Lower leg skin (tissue), 3 donors: ENCODE measurements around the gene METTL13.

Experiments
- CTCF ChIP-seq, 3 donors: fragments of 450-650 bp; IDR thresholded peaks; one replicate each; pipeline ENCODE4 v1.5.1; 2016; ENCODE audit warnings: antibody characterized with exemption in 3 of 3, mild to moderate bottlenecking in 3 of 3, moderate library complexity in 2 of 3
- POLR2A ChIP-seq, 2 donors: fragments of 450-650 bp; IDR thresholded peaks; one replicate each; pipeline ENCODE4 v1.6.1; 2016 to 2017; ENCODE audit warnings: antibody characterized with exemption in 2 of 2, mild to moderate bottlenecking in 1 of 2, moderate library complexity in 1 of 2

- no peak for TF ChIP-seq POLR2A (IDR thresholded peaks at IDR 0.05)
- no peak for TF ChIP-seq CTCF (IDR thresholded peaks at IDR 0.05)
These were observed 17.3 kb downstream of the METTL13 start for GRCh38 chr1:171798765-171799164.
